Thyroid gland (tissue), 4 donors: Measurements from ENCODE around the gene MEI1.

Experiments
- CTCF ChIP-seq, 6 experiments: fragments of 200-600 bp in 3 of 6; fragments of 450-650 bp in 3 of 6; sonication (generic) in 3 of 6; IDR thresholded peaks; one replicate each; pipeline ENCODE4 v1.5.1; 2016 to 2019; ENCODE audit warnings: antibody characterized with exemption in 6 of 6, mild to moderate bottlenecking in 2 of 6, inconsistent platforms in 1 of 6, moderate library complexity in 1 of 6
- POLR2A ChIP-seq, 2 donors: fragments of 450-650 bp; IDR thresholded peaks; one replicate each; pipeline ENCODE4 v1.6.1; 2017; ENCODE audit warnings: antibody characterized with exemption in 2 of 2, mild to moderate bottlenecking in 2 of 2, moderate library complexity in 1 of 2

GRCh38 chr22:41812805-41813545 lies 113.7 kb downstream of the MEI1 start:
- TF ChIP-seq CTCF (IDR thresholded peaks at IDR 0.05) (no peak), POLR2A (IDR thresholded peaks at IDR 0.05) (no peak)
